ENCODE data around the gene MED8. TPM values are rescaled to one million over a fixed set of nuclear protein-coding genes. Genes with fewer than 3 reads are reported as not detected.

The MED8 gene
- total and polyA plus RNA-seq, 9 of the 15 experiments (the other 6 are each of a cell fraction or from before 2014, with no cell fraction given) = 23.0 to 120 (median 56.4) TPM

GRCh38 chr1:43339584-43340232 lies 49.9 kb downstream of the MED8 start (continued):
- TF ChIP-seq THAP12 (CRISPR knock-in tag; IDR thresholded peaks at IDR 0.05) (no peak), ZNF79 (CRISPR knock-in tag; IDR thresholded peaks at IDR 0.05; ENCODE audit: low read depth) (no peak), MEF2D (tag; conservative IDR thresholded peaks at IDR 0.05; ENCODE audit: low read depth) (no peak)

- in situ Hi-C loops (cut with MboI) = no loop called here
- Histone ChIP-seq H3K79me2 (ENCODE audit: control insufficient read depth, insufficient read depth, low read length) (no peaks in the 10 kb centered on the region), H3K27ac (ENCODE audit: extremely low read depth, low read depth, low read length) (no peak overlapping the region), H3K4me3 (no peak overlapping the region), H3K36me3 (ENCODE audit: control insufficient read depth, insufficient read depth, low read length) (no peaks in the 10 kb centered on the region), H3K4me2 (ENCODE audit: insufficient read depth, low read length) (no peak overlapping the region), H3K27me3 (ENCODE audit: control insufficient read depth in 2 of 2, insufficient read depth in 2 of 2, low read length in 2 of 2) (peaks cover 8 to 21% of the 10 kb centered on the region in 2 experiments; a peak in 4 of 5 replicates), H3K9me1 (ENCODE audit: control insufficient read depth, insufficient read depth, low read length) (no peaks in the 10 kb centered on the region), H3K4me1 (replicated peaks in 1 of 2; ENCODE audit: control insufficient read depth in 2 of 2, insufficient read depth in 2 of 2, low read length in 2 of 2) (no peaks in the 10 kb centered on the region; a peak in 2 of 5 replicates), H4K20me1 (replicated peaks; ENCODE audit: control insufficient read depth, insufficient read depth, low read length) (no peaks in the 10 kb centered on the region; the same call in 1 of the 2 replicates), H3K9ac (ENCODE audit: insufficient read depth in 1 of 2, low read depth in 2 of 2, low read length in 2 of 2) (no peak overlapping the region; a peak in 1 of 4 replicates), H2AFZ (ENCODE audit: low read depth, low read length) (no peak overlapping the region), H3K9me3 (replicated peaks; ENCODE audit: control insufficient read depth, insufficient read depth, low read depth, low read length) (no peaks in the 10 kb centered on the region)
- intact Hi-C loops (cut with micrococcal nuclease) = no loop called here
- 2% methylated on average over 5 of the region's 5 CpGs for WGBS (ENCODE audit: insufficient coverage, low coverage, missing lambda C conversion rate)
- CTCF ChIA-PET (ENCODE audit: low intra/inter-chr PET ratio) = no interaction called here
- ATAC-seq (no peak), FAIRE-seq (no peak), DNase-seq (ENCODE audit: extremely low read depth in 1 of 4, low spot score in 3 of 4) (no peak)
- BruUV-seq (replicated peaks) = no TSS peak
- POLR2A ChIA-PET = no interaction called here
- no peak for TF ChIP-seq MLLT1 (IDR thresholded peaks at IDR 0.05)
- TF ChIP-seq IFI16 (CRISPR knock-in tag; IDR thresholded peaks at IDR 0.05) = no peak
- no peak for TF ChIP-seq ZNF444 (CRISPR knock-in tag; IDR thresholded peaks at IDR 0.05)
- no peak for TF ChIP-seq BRD4 (IDR thresholded peaks at IDR 0.05)
- TF ChIP-seq E2F6 (IDR thresholded peaks at IDR 0.05; ENCODE audit: borderline replicate concordance in 1 of 2, extremely low read depth in 1 of 2, insufficient read depth in 1 of 2, insufficient read length in 1 of 2, low read depth in 1 of 2, low read length in 1 of 2, poor library complexity in 1 of 2, severe bottlenecking in 1 of 2) = no peak
- TF ChIP-seq PHF8 (IDR thresholded peaks at IDR 0.05; ENCODE audit: borderline replicate concordance, low read length) = no peak
- no peak for TF ChIP-seq RBM39 (optimal IDR thresholded peaks at IDR 0.05; ENCODE audit: low read depth, low read length)
- no peak for TF ChIP-seq ZNF184 (CRISPR knock-in tag; IDR thresholded peaks at IDR 0.05)
- no peak for TF ChIP-seq ZC3H11A (IDR thresholded peaks at IDR 0.05; ENCODE audit: low read depth, low read length)
- no peak for TF ChIP-seq ZNF263 (CRISPR knock-in tag; IDR thresholded peaks at IDR 0.05; ENCODE audit: borderline replicate concordance)
- TF ChIP-seq E2F1 (CRISPR knock-in tag; IDR thresholded peaks at IDR 0.05) = no peak
- no peak for TF ChIP-seq BHLHE40 (IDR thresholded peaks at IDR 0.05; ENCODE audit: low read length)
These were observed 51.6 kb downstream of the MED8 start for GRCh38 chr1:43338001-43338400.
